GM18867 (cell line): ENCODE data around the gene KCNQ5.
A peak's percentile ranks its signal among the peaks of the same experiment; 100 is the strongest.
"Not testable (repeated sequence)": the region's sequence is repeated elsewhere in the genome, so short reads cannot be mapped to it uniquely, and the experiment has no call there.

Experiments used
- ATAC-seq: cut with Tn5 transposase; IDR thresholded peaks from one replicate; pipeline ENCODE4 v1.9.1; 2021; ENCODE audit warnings: mild to moderate bottlenecking, moderate library complexity; ENCODE audit not compliant: unreplicated experiment

Gene KCNQ5

DNA sequence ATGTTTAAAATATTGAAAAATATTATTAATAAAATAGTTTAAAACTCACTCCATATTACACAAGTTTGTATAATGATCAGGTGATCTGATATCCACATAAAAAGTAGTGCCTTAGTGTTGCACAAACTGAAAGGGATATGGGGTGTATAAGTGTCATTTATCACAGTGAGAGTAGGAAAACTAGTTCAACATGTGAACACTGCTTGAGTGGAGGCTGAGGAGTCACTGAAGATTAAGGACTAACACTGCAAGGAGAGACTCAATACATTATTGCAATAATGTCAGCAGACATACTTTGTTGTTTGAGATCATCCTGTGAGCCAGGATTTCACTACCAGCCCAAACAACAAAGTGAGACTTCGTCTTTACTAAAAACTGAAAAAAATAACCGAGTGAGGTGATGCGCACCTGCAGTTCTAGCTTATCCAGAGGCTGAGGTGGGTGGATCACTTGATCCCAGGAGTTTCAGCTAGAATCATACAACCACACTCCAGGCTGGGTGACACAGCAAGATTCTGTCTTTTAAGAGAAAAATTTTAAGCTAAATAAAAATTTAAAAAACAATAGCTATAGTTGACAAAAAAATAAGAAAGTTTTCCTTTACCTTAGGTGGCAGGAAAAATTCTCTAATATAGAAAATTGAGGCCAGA, 605.9 kb downstream of the KCNQ5 start:
- no peak for ATAC-seq

DNA sequence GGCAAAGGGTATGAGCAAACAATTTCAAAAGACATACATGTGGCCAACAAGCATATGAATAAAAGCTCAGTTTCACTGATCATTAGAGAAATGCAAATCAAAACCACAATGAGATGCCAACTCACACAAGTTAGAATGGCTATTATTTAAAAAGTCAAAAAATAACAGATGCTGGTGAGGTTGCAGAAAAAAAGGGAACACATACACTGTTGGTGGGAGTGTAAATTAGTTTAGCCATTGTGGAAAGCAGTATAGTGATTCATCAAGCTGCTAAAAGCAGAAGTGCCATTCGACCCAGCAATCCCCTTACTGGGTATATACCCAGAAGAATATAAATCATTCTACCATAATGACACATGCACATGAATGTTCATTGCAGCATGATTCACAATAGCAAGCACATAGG, 610.1 kb downstream of the KCNQ5 start:
- ATAC-seq = peak; percentile 81

DNA sequence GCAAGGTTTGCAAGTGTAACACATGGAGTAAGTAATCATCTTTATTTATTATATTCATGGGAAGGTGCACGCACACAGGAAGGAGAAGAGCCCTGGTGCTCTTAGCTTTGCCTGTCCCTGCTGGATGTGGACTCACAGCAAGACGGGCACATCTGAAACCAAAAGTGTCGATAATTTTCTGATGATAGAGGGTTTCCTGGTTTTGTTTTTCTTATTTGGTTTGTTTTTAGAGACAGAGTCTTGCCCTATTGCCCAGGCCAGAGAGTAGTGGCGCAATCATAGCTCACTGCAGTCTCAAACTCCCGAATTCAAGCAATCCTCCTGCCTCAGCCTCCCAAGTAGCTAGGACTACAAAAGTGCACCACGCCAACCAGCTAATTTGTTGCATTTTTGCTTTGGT, 611.2 kb downstream of the KCNQ5 start:
- no peak for ATAC-seq

DNA sequence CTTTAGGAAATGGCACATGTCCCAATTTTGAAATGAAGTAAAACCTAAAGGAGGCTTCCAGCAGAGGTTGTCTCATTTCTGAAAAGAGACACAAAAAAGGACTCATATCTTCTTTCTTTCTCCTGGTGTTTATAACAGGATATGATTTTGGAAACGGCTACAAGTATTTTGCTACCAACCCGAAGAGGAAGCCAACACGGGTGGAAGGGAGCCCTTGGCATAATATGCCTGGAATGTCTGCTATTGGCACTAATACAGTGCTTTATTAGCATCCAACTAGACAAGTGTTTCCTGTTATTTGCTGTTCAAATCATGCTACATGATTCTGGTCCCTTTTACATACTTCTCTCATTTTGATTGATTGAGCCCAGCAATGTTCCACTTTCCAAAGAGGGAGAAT, 612.1 kb downstream of the KCNQ5 start:
- not testable (repeated sequence) for ATAC-seq

DNA sequence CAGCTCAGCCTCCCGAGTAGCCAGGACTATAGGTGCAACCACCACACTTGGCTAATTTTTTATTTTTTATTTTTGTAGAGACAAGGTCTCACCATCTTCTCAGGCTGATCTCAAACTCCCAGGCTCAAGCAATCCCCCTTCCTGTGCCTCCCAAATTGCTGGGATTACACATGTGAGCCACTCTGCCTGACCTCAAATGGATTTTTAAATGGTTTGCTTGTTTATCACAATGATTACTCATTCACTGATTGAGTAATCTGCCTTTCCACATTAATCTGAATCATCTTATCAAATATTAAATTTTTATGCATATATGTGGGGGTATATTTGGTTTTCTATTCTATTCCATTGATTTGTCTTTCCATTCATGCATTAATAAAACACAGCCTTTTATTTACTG, 612.9 kb downstream of the KCNQ5 start:
- ATAC-seq = no peak

DNA sequence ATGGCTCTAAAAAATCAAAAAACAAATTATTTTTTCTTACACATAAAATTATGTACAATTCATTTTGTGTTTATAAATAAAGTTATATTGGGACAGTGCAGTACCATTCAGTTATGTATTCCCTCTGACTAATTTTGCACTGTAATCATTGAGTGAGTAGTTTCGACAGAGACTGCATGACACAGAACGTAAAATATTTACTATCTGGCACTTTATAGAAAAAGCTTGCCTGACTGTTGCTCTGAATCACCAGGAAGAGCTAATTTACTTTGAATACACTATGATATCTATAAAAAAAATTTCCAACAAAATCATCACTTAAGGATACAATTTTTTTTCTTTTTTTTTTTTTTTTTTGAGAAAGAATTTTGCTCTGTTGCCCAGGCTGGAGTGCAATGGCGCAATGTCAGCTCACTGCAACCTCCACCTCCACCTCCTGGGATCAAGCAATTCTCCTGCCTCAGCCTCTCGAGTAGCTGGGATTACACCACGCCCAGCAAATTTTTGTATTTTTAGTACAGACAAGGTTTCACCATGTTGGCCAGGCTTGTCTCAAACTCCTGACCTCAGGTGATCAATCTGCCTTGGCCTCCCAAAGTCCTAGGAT, 614.4 kb downstream of the KCNQ5 start:
- no peak for ATAC-seq

DNA sequence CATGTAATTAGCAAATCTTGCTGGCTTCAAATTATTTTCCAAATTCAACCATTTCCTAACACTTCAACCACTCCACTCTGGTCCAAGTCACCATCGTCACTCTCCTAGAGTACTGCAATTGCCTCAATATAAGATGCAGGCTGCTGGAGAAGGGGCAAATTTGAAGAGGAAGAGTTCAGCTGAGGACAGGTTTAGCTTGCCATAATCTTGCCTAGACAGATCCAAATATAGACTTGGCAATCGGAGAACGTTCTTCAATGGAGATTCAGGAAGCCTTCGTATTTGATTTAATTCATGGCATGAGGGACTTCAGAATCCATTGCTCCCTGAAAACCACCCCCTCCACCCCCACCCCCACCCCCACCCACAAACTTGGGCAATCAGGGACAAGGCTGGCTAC, 618.9 kb downstream of the KCNQ5 start:
- ATAC-seq = no peak

DNA sequence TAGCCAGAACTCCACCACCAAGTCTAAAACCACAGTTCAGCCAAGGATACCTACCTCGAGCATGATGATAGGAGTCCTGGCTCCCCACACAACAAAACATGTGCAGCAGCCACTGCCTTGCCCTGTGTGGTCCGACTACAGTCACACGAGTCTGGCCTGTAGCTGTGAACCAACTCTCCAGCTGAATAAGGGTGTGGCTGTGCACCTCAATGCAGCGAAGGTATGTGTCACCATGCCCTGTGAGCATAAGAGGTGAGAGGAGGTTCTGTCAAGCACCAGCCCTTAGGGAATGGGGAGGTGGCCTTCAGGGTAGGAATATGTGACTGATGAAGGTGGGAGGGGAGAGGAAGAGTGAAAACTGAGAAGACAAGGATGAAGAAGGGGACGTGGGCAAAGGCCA, 620.1 kb downstream of the KCNQ5 start:
- no peak for ATAC-seq
